HepG2 (cell line): ENCODE data around the gene TOLLIP.

ENCODE experiments used
- CTCF ChIP-seq: sonication (generic); formaldehyde crosslinking; IDR thresholded peaks from 2 replicates; pipeline ENCODE4 v1.5.0; 2020; ENCODE audit warnings: mild to moderate bottlenecking, missing genetic modification reagents, moderate library complexity
- JUND ChIP-seq: sonication (generic); formaldehyde crosslinking; IDR thresholded peaks from 2 replicates; pipeline ENCODE4 v1.8.0; 2022; ENCODE audit warnings: mild to moderate bottlenecking, missing genetic modification reagents
- TERF1 ChIP-seq: sonication (generic); formaldehyde crosslinking; IDR thresholded peaks from 2 replicates; pipeline ENCODE4 v1.8.0; 2022; ENCODE audit warnings: mild to moderate bottlenecking, missing genetic modification reagents, moderate library complexity
- ZBTB21 ChIP-seq: sonication (generic); formaldehyde crosslinking; IDR thresholded peaks from 2 replicates; pipeline ENCODE4 v1.4.0; 2020; ENCODE audit warnings: missing genetic modification reagents

GRCh38 chr11:1259561-1259960 is 49.9 kb downstream of the TOLLIP start:
- no peak for TF ChIP-seq CTCF
- TF ChIP-seq JUND (CRISPR knock-in tag): no peak
- TF ChIP-seq ZBTB21: no peak
- TF ChIP-seq TERF1 (CRISPR knock-in tag): no peak
